H1 (cell line): ENCODE data around the gene SKP1. TPM values are rescaled to one million over a fixed set of nuclear protein-coding genes. Genes with fewer than 3 reads are reported as not detected.

Source experiments
- CTCF ChIA-PET: fragments of 300-600 bp; sonication (Branson Sonifier 250); formaldehyde crosslinking; loops from one replicate; lab custom pipeline; 2021; ENCODE audit not compliant: partially characterized antibody; lab: Charles Lee
- POLR2A ChIA-PET: fragments of 300-600 bp; sonication (Branson Sonifier 250); formaldehyde crosslinking; loops from one replicate; lab custom pipeline; 2021; ENCODE audit warnings: inconsistent platforms; ENCODE audit not compliant: partially characterized antibody; lab: Charles Lee
- DNase-seq, 2 experiments: peaks; one replicate each; pipeline versions ENCODE4 v3.0.0 to v3.0.0-alpha.2; 2010 to 2022; ENCODE audit warnings: low spot score in 2 of 2, low read depth in 1 of 2, mixed read lengths in 1 of 2
- FAIRE-seq: peaks from 2 replicates; lab custom pipeline; 2011; peaks lifted over from hg19 to GRCh38; lab: Jason Lieb, UNC
- H2AFZ ChIP-seq: 2 replicates; pipeline ENCODE4 v1.8.1; 2012; ENCODE audit warnings: low read length, inconsistent platforms
- H2AK5ac ChIP-seq: 2 replicates; pipeline ENCODE4 v1.6.1; 2013; ENCODE audit warnings: low read depth, low read length
- H2BK120ac ChIP-seq: replicated peaks from 2 replicates; pipeline ENCODE3; 2013; ENCODE audit warnings: low read depth, low read length, inconsistent platforms
- H2BK12ac ChIP-seq: 2 replicates; pipeline ENCODE4 v1.6.1; 2013; ENCODE audit warnings: low read depth, low read length
- H2BK15ac ChIP-seq: 2 replicates; pipeline ENCODE4 v1.6.1; 2013; ENCODE audit warnings: low read length
- H2BK20ac ChIP-seq: 2 replicates; pipeline ENCODE4 v1.6.1; 2013; ENCODE audit warnings: low read length
- H2BK5ac ChIP-seq: 2 replicates; pipeline ENCODE4 v1.6.1; 2013; ENCODE audit warnings: low read depth, low read length
- H3K14ac ChIP-seq: 2 replicates; pipeline ENCODE4 v1.6.1; 2013; ENCODE audit warnings: inconsistent platforms; ENCODE audit not compliant: insufficient read length
- H3K18ac ChIP-seq: 2 replicates; pipeline ENCODE4 v1.6.1; 2013; ENCODE audit warnings: low read length; ENCODE audit errors: extremely low read depth
- H3K23ac ChIP-seq: 2 replicates; pipeline ENCODE4 v1.6.1; 2013; ENCODE audit warnings: inconsistent platforms; ENCODE audit not compliant: insufficient read length
- H3K23me2 ChIP-seq: 2 replicates; pipeline ENCODE4 v1.6.1; 2013; ENCODE audit warnings: low read depth, low read length
- H3K27ac ChIP-seq: 2 replicates; pipeline ENCODE4 v1.6.1; 2011; ENCODE audit warnings: low read depth, low read length, inconsistent platforms
- H3K27me3 ChIP-seq, 4 experiments: replicated peaks in 1 of 4; 1 replicate in 1 of 4; 2 replicates in 3 of 4; pipeline versions ENCODE4 v1.6.1 to v1.8.1; 2011 to 2013; ENCODE audit warnings: low read length in 3 of 4, mild to moderate bottlenecking in 3 of 4, inconsistent platforms in 2 of 4, mixed read lengths in 2 of 4, moderate library complexity in 1 of 4; ENCODE audit not compliant: control insufficient read depth in 3 of 4, insufficient read depth in 3 of 4; ENCODE audit errors: extremely low read depth in 1 of 4
- H3K36me3 ChIP-seq, 4 experiments: 2 replicates each; pipeline versions ENCODE4 v1.6.1 to v1.8.1; 2011 to 2013; ENCODE audit warnings: mild to moderate bottlenecking in 4 of 4, low read length in 3 of 4, moderate library complexity in 2 of 4, control low read depth in 1 of 4, inconsistent platforms in 1 of 4; ENCODE audit not compliant: insufficient read depth in 4 of 4, control insufficient read depth in 2 of 4
- H3K4ac ChIP-seq: replicated peaks from 2 replicates; pipeline ENCODE3; 2013; ENCODE audit warnings: low read length, low read depth, mixed read lengths, inconsistent platforms; ENCODE audit not compliant: insufficient read length
- H3K4me1 ChIP-seq, 4 experiments: replicated peaks in 1 of 4; 1 replicate in 1 of 4; 2 replicates in 3 of 4; pipeline versions ENCODE4 v1.6.1 to v1.8.1; 2011 to 2013; ENCODE audit warnings: low read length in 3 of 4, inconsistent platforms in 2 of 4, mixed read lengths in 1 of 4; ENCODE audit not compliant: insufficient read depth in 4 of 4, control insufficient read depth in 3 of 4
- H3K4me2 ChIP-seq, 2 experiments: 2 replicates each; pipeline versions ENCODE4 v1.6.1 to v1.8.1; 2011 to 2013; ENCODE audit warnings: low read depth in 2 of 2, low read length in 2 of 2, control low read depth in 1 of 2, inconsistent platforms in 1 of 2, mild to moderate bottlenecking in 1 of 2; ENCODE audit not compliant: insufficient read depth in 1 of 2
- H3K4me3 ChIP-seq, 4 experiments: fragments of 200-600, 300-600 bp in 1 of 4; sonication (generic), shearing (Covaris generic), sonication (Bioruptor Twin) in 1 of 4; 2 replicates each; pipeline versions ENCODE4 v1.5.1 to v1.8.1; 2011 to 2016; ENCODE audit warnings: low read length in 4 of 4, low read depth in 3 of 4, control low read depth in 2 of 4, inconsistent platforms in 2 of 4, mild to moderate bottlenecking in 2 of 4, mixed read lengths in 1 of 4, moderate library complexity in 1 of 4; ENCODE audit not compliant: insufficient read depth in 2 of 4; ENCODE audit errors: extremely low read depth in 1 of 4
- H3K56ac ChIP-seq: replicated peaks from 2 replicates; pipeline ENCODE3; 2013; ENCODE audit warnings: low read depth, mild to moderate bottlenecking, mixed read lengths, low read length, inconsistent platforms; ENCODE audit not compliant: insufficient read length
- H3K79me1 ChIP-seq: 2 replicates; pipeline ENCODE4 v1.6.1; 2013; ENCODE audit warnings: low read depth, low read length, control low read depth
- H3K79me2 ChIP-seq, 2 experiments: 2 replicates each; pipeline versions ENCODE4 v1.6.1 to v1.8.1; 2012 to 2013; ENCODE audit warnings: low read length in 2 of 2, mild to moderate bottlenecking in 2 of 2, inconsistent platforms in 1 of 2; ENCODE audit not compliant: insufficient read depth in 2 of 2, control insufficient read depth in 1 of 2
- H3K9ac ChIP-seq, 4 experiments: replicated peaks in 1 of 4; 1 replicate in 1 of 4; 2 replicates in 3 of 4; pipeline versions ENCODE4 v1.6.1 to v1.8.1; 2011 to 2013; ENCODE audit warnings: low read depth in 3 of 4, low read length in 3 of 4, control low read depth in 2 of 4, mild to moderate bottlenecking in 2 of 4, moderate library complexity in 2 of 4, inconsistent platforms in 1 of 4; ENCODE audit errors: extremely low read depth in 1 of 4
- H3K9me3 ChIP-seq, 2 experiments: 2 replicates each; pipeline versions ENCODE4 v1.6.1 to v1.8.1; 2012 to 2013; ENCODE audit warnings: mild to moderate bottlenecking in 2 of 2, moderate library complexity in 2 of 2, control low read depth in 1 of 2, inconsistent platforms in 1 of 2, low read depth in 1 of 2, low read length in 1 of 2, mixed read lengths in 1 of 2; ENCODE audit not compliant: insufficient read depth in 2 of 2
- H4K20me1 ChIP-seq, 2 experiments: replicated peaks in 1 of 2; 2 replicates each; pipeline versions ENCODE3 to v1.8.1; 2011 to 2013; ENCODE audit warnings: inconsistent platforms in 2 of 2, low read length in 2 of 2, mild to moderate bottlenecking in 1 of 2; ENCODE audit not compliant: insufficient read depth in 2 of 2, control insufficient read depth in 1 of 2
- H4K5ac ChIP-seq: 2 replicates; pipeline ENCODE4 v1.6.1; 2013; ENCODE audit warnings: low read length, low read depth, mixed read lengths, inconsistent platforms; ENCODE audit not compliant: insufficient read length
- H4K8ac ChIP-seq: 2 replicates; pipeline ENCODE4 v1.8.0; 2013; ENCODE audit warnings: mild to moderate bottlenecking, moderate library complexity, low read length, inconsistent platforms; ENCODE audit not compliant: insufficient read depth; ENCODE audit errors: extremely low read depth
- H4K91ac ChIP-seq: replicated peaks from 2 replicates; pipeline ENCODE3; 2013; ENCODE audit warnings: low read length, mixed read lengths, inconsistent platforms; ENCODE audit not compliant: insufficient read length
- CBX8 ChIP-seq: fragments of 300-800, 300-1000 bp; sonication (generic); IDR thresholded peaks from 2 replicates; pipeline ENCODE4 v1.7.1; 2016; ENCODE audit warnings: low read depth, low read length, borderline replicate concordance
- EZH2 ChIP-seq: fragments of 200-600 bp; sonication (generic); IDR thresholded peaks from 2 replicates; pipeline ENCODE4 v1.7.1; 2012; ENCODE audit warnings: low read depth, mild to moderate bottlenecking, moderate library complexity, low read length, inconsistent platforms; ENCODE audit not compliant: severe bottlenecking
- KDM1A ChIP-seq: fragments of 200-600, 300-600 bp; sonication (generic); IDR thresholded peaks from 2 replicates; pipeline ENCODE4 v1.7.1; 2016; ENCODE audit warnings: mild to moderate bottlenecking, low read length, borderline replicate concordance
- KDM4A ChIP-seq: IDR thresholded peaks from one replicate; pipeline ENCODE4 v1.7.1; 2012; ENCODE audit warnings: low read depth, mild to moderate bottlenecking, moderate library complexity, low read length, inconsistent platforms; ENCODE audit not compliant: severe bottlenecking
- SAP30 ChIP-seq: fragments of 300-600 bp; sonication (generic); IDR thresholded peaks from 2 replicates; pipeline ENCODE4 v1.7.1; 2012; ENCODE audit warnings: low read length, moderate library complexity, mild to moderate bottlenecking, inconsistent platforms; ENCODE audit not compliant: insufficient read depth, insufficient replicate concordance
- TAF1 ChIP-seq: IDR thresholded peaks from 2 replicates; pipeline ENCODE4 v1.6.1; 2011; ENCODE audit warnings: mild to moderate bottlenecking, low read depth, low read length
- WGBS, 2 experiments: shearing (Covaris generic) in 1 of 2; methylation state at CpG; one replicate each; pipeline versions ENCODE4 v1.1.6 to v1.1.7; 2013 to 2015; ENCODE audit warnings: low lambda C conversion rate in 2 of 2, mixed read lengths in 2 of 2, inconsistent platforms in 1 of 2, low coverage in 1 of 2, missing lambda C conversion rate in 1 of 2; ENCODE audit not compliant: insufficient replicate concordance in 2 of 2, insufficient coverage in 1 of 2, insufficient read length in 1 of 2; ENCODE audit errors: extremely low coverage in 1 of 2, missing lambda C conversion rate in 1 of 2; 5-methylcytosine and 5-hydroxymethylcytosine counted together
- polyA plus RNA-seq, 7 experiments: library from polyadenylated mRNA; depleted of rRNA in 3 of 7; stranded (reverse) in 5 of 7; unstranded in 2 of 7; fragments of >200 nt in 5 of 7; fragments of 200-250 nt in 2 of 7; gene quantifications; 1 replicate in 5 of 7; 2 replicates in 1 of 7; 4 replicates in 1 of 7; pipeline versions ENCODE4 v1.2.1 to v1.2.3, GENCODE V29; 2011 to 2013; ENCODE audit warnings: missing spikeins in 2 of 7, mixed read lengths in 2 of 7
- total RNA-seq: library from RNA; stranded (reverse); fragmentation: NEBNext Ultra II Directional; extraction: Animal tissue kit (Norgen Biotek cat#: 25700); gene quantifications from 2 replicates; pipeline ENCODE4 v1.2.1, GENCODE V29; 2021

The SKP1 gene
- total and polyA plus RNA-seq, 2 of the 8 experiments (the other 6 are each of a cell fraction or from before 2014, with no cell fraction given) = 163 to 332 TPM

DNA sequence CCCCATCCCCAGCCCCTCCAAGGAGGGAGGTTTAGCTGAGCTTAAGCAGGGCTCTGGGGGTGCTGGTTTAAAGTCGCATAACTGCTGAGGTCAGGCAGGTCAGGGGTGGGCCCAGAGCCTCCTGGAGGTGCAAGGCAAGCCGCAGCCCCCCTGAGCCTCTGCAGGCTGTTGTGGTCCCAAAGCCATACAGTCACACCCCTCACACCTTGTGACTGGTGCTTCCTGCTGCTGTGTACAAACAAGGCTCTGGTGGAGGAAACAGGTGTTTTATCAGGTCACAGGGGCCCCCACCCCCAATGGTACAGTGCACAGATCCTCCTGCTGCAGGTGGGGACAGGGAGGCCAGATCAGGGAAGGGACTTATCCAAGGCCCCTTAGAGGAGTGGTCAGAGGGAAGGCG lies 54.2 kb downstream of the SKP1 start:
- H2BK12ac ChIP-seq = no peak overlapping the region
- no peaks in the 10 kb centered on the region for H3K9me3 ChIP-seq
- no peak overlapping the region for H2AK5ac ChIP-seq
- no peaks in the 10 kb centered on the region for H3K27me3 ChIP-seq
- ChIA-PET CTCF (interaction anchor here (1.1 to 21.7 kb wide), 3 partner anchors 11 to 82 kb away, joined by 4 to 270 read pairs (median 148); no protein-coding TSS in a partner anchor), POLR2A (interaction anchor here (2.5 kb wide), 1 partner anchor 11 kb away, joined by 5 read pairs; no protein-coding TSS in a partner anchor)
- H3K4me3 ChIP-seq = no peak overlapping the region
- H2AFZ ChIP-seq = no peak overlapping the region
- no peak overlapping the region for H3K56ac ChIP-seq
- peaks cover 4% of the 10 kb centered on the region; the same call in 1 of the 2 replicates for H3K79me1 ChIP-seq
- no peaks in the 10 kb centered on the region; a peak in 1 of 8 replicates for H3K36me3 ChIP-seq
- H4K91ac ChIP-seq = no peak overlapping the region
- FAIRE-seq = no peak
- no peak overlapping the region for H4K5ac ChIP-seq
- H2BK5ac ChIP-seq = no peak overlapping the region
- WGBS, 2 experiments = 70% methylated on average over 2 of the region's 3 CpGs; no CpG with 5 or more reads in 1 of the 2 experiments
- H3K27ac ChIP-seq = no peak overlapping the region
- no peak overlapping the region for H3K18ac ChIP-seq
- H4K20me1 ChIP-seq = peaks cover 7 to 20% of the 10 kb centered on the region in 2 experiments
- no peak overlapping the region for H2BK120ac ChIP-seq
- no peak overlapping the region for H3K4ac ChIP-seq
- H3K4me1 ChIP-seq = no peaks in the 10 kb centered on the region; a peak in 1 of 7 replicates
- DNase-seq = no peak
- no peak overlapping the region for H3K4me2 ChIP-seq
- H3K9ac ChIP-seq = no peak overlapping the region
- H3K79me2 ChIP-seq = no peaks in the 10 kb centered on the region
- no peak overlapping the region for H2BK15ac ChIP-seq
- no peaks in the 10 kb centered on the region for H3K23me2 ChIP-seq
- no peak overlapping the region for H3K14ac ChIP-seq
- H2BK20ac ChIP-seq = no peak overlapping the region
- H4K8ac ChIP-seq = no peak overlapping the region; the same call in 1 of the 2 replicates
- H3K23ac ChIP-seq = no peak overlapping the region
- TF ChIP-seq KDM4A = no peak
- no peak for TF ChIP-seq KDM1A
- TF ChIP-seq TAF1 = no peak
- no peak for TF ChIP-seq SAP30
- no peak for TF ChIP-seq EZH2
- TF ChIP-seq CBX8 = no peak
